NCI-H187 (cell line): ENCODE data around the gene YPEL1.

Experiments
- DNase-seq, 2 experiments: peaks; one replicate each; lab custom pipeline; 2025; lab: John Stamatoyannopoulos, UW

Gene YPEL1

DNA sequence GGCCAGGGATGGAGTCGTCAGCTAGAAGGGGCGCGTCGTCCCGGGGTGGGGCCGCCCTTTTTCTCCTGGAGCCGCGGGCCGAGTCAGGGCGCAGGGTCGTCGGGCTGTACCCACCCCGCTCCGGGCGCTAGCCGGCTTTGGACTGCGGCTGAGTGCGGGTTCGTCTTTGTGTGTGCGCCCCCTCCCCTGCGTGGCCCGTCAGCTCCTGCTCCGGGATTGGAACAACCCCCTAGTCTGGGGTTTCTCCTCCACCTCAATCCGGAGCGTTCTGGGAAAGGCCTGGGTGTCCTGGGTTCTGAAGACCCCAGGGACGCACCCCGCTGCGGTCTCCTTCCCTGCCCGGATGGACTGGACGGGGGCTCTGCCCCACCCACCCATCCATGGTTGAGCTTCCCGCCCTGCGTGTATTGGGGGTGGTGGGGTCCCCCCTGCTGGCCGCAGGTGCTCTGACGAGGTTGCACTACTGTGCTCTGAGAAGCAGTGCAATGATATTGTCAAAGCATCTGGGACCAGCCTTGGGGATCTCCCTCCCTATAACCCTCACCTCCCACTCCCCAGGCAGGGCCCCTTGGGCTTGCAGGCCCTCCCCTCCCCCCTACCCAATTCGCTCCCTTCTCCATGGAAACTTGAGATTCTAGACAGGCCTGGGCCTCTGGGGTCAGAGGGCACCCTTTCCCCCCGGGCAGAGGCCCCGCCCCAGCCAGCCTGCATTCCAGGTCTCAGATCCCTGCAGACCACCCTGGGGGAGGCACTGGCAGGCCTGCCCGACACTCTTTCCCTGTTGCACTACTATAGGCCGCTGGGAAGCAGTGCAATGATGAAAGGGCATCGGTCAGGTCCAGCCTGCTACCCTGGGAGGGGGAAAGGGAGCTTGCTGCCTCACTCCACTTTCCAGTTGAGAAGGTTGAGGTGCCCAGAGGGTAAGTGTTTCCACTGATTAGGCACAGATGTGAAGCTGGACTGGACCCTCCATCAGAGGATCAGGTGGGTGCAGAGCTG is 82.7 kb downstream of the YPEL1 start:
- no peak for DNase-seq

DNA sequence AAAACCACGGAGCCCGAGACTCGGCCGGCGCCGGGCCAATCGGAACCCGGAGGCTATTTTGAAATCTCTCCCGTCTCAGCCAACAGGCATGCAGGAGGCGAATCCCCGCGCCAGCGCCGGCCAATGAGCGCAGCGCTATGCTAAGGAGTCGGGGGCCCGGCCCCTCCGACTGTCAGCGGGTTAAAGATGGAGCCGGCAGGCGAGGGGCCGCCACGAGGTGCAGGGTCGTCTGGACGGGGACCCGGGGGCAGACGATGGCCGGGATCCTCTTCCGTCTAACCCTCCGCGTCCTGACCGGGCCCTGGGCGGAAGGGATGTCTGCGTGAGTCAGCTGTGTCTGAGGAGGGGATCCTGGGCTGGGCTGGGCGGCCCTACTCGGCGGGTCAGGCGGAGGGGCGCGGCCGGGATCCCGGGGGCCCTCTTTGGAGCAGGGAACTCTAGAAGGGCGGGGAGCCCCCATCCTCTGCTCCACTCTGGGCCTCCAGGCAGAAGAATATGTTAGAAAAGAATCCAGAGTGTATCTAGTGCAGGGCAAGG is 83.5 kb downstream of the YPEL1 start:
- DNase-seq = peak in 1 of 2 experiments; percentile 69

DNA sequence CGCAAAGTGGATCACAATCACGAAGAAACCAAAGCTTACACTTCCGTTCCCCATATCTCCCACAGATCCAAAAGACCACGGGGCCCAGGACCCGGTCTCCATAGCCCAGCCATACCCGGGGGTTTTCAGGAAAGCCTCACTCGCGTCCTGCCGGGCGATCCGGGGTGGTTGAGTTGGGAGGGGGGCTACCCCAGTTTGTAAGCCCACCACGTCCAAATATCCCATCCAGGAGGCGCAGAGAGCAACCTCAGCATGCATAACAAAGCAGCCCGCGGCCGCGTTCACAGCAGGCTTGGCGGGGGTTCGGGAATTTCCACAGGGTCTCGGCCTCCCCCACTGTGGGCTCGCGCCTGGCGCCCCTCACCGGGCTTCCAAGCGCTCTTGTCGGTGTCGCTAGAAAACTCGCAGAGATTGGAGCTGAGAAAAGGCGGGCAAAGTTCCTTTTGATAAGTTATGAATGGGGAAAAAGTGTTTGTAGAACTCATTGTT is 84.0 kb downstream of the YPEL1 start:
- DNase-seq = no peak

DNA sequence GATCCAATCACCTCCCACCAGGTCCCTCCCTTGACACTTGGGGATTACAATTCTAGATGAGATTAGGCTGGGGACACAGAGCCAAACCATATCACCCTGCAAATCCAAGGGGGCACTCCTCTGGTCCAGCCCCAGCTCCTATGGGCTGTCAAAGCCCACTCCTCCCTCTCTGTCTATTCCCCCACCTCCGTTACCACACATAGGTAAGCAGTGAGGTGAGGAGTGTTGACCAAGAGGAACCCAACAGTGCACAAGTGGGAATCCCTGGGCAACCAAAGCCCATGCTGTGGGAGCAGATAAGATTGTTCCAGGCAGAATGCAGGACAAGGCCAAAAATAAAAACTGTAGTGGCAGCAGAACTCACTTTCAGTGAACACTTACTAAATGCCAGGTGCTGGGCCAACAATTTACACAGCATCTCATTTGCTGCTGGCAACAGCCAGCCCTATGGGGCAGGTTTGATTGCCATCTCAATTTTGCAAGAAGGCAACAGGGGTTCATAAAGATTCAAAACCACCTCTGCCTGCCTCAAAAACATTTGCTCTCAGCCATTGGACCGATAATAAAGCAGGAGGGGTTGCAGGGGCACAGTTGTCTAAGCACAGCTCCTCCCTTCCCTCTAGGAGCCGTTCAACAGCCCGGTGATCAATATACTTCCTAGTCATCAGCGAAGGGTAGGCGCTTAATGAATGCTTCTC is 84.6 kb downstream of the YPEL1 start:
- no peak for DNase-seq

DNA sequence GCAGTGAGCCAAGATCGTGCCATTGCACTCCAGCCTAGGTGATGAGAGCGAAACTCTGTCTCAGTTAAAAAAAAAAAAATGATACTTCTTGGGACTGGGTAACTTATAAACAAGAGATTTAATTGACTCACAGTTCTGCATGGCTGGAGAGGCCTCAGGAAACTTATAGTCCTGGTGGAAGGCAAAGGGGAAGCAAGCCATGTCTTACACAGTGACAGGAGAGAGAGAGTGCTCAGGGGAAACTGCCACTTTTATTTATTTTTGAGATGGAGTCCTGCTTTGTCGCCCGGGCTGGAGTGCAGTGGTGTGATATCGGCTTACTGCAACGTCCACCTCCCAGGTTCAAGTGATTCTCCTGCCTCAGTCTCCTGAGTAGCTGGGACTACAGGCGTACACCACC is 85.3 kb downstream of the YPEL1 start:
- DNase-seq = no peak
